Activated naive CD4-positive, alpha-beta T cell treated with anti-CD3 and anti-CD28 coated beads for 36 hours (primary cell): Measurements from ENCODE around the gene MGAT4A. TPM values are rescaled to one million over a fixed set of nuclear protein-coding genes. Genes with fewer than 3 reads are reported as not detected.
"Not testable (repeated sequence)": the region's sequence is repeated elsewhere in the genome, so short reads cannot be mapped to it uniquely, and the experiment has no call there.

Source experiments
- CTCF ChIA-PET: fragments of 350-600 bp; sonication (Branson Sonifier 250); formaldehyde crosslinking; loops from one replicate; lab custom pipeline; 2021; ENCODE audit warnings: antibody characterized with exemption; lab: Charles Lee
- DNase-seq: peaks from one replicate; pipeline ENCODE4 v3.0.0-alpha.2; 2020
- H3K27ac Mint-ChIP-seq: one replicate; pipeline ENCODE4 v1.8.0; 2021; ENCODE audit warnings: mild to moderate bottlenecking, mixed read lengths
- H3K27me3 Mint-ChIP-seq: one replicate; pipeline ENCODE4 v1.8.0; 2021; ENCODE audit warnings: low read depth, mixed read lengths
- H3K36me3 Mint-ChIP-seq: one replicate; pipeline ENCODE4 v1.8.0; 2021; ENCODE audit warnings: low read depth, mixed read lengths
- H3K4me1 Mint-ChIP-seq: one replicate; pipeline ENCODE4 v1.8.0; 2021; ENCODE audit warnings: low read depth, mixed read lengths
- H3K4me3 Mint-ChIP-seq: one replicate; pipeline ENCODE4 v1.8.0; 2021; ENCODE audit warnings: mild to moderate bottlenecking, moderate library complexity, mixed read lengths
- H3K9me3 Mint-ChIP-seq: one replicate; pipeline ENCODE4 v1.8.0; 2021; ENCODE audit warnings: mixed read lengths
- intact Hi-C: fragments of 100-400 bp; cut with micrococcal nuclease; formaldehyde crosslinking; loops from one replicate; pipeline ENCODE4 v1.15.1; 2023
- total RNA-seq, 2 experiments: library from RNA; stranded (reverse); gene quantifications; one replicate each; pipeline ENCODE4 v1.2.3, GENCODE V29; 2021

Gene MGAT4A
- total RNA-seq, 2 experiments from 2014 or later = 85.5 to 87.5 TPM

DNA sequence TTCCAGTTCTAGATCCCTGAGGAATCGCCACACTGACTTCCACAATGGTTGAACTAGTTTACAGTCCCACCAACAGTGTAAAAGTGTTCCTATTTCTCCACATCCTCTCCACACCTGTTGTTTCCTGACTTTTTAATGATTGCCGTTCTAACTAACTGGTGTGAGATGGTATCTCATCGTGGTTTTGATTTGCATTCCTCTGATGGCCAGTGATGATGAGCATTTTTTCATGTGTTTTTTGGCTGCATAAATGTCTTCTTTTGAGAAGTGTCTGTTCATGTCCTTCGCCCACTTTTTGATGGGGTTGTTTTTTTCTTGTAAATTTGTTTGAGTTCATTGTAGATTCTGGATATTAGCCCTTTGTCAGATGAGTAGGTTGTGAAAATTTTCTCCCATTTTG is 136.3 kb downstream of the MGAT4A start:
- H3K4me1 Mint-ChIP-seq = peaks cover 16% of the 10 kb centered on the region

DNA sequence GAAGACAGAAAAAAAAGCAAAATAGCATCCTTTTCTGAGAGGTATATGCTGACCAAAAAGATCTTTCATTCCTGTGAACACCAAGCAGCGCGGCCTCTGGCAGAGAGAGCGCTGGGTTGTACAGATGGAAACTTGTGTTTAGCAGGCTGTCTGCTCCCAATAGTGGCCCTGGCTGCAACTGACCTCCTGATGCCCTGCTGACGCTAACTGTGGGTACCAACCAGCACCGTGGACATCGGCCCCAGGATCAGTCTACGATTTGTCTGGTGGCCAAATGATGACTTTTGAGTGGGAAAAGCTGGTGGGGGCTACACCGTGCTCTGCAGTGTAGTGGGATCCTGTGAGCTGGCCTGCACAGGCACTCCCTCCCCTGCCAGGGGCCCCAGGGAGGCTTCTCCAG is 138.4 kb downstream of the MGAT4A start:
- Mint-ChIP-seq H3K9me3 (peaks cover 7% of the 10 kb centered on the region), H3K36me3 (peaks cover 31% of the 10 kb centered on the region), H3K4me3 (no peak overlapping the region), H3K27ac (no peak overlapping the region), H3K4me1 (peaks cover 16% of the 10 kb centered on the region), H3K27me3 (no peaks in the 10 kb centered on the region)
- intact Hi-C loops = no loop called here
- CTCF ChIA-PET = interaction anchor here (0.5 kb wide), 1 partner anchor 245 kb away, joined by 5 read pairs; no protein-coding TSS in a partner anchor
- no peak for DNase-seq

More for the DNA sequence above, 136.3 kb downstream of the MGAT4A start:
- H3K27ac Mint-ChIP-seq, H3K4me3 Mint-ChIP-seq, DNase-seq, H3K27me3 Mint-ChIP-seq, H3K9me3 Mint-ChIP-seq, intact Hi-C loops, CTCF ChIA-PET: not testable (repeated sequence)
- H3K36me3 Mint-ChIP-seq = peaks cover 42% of the 10 kb centered on the region

DNA sequence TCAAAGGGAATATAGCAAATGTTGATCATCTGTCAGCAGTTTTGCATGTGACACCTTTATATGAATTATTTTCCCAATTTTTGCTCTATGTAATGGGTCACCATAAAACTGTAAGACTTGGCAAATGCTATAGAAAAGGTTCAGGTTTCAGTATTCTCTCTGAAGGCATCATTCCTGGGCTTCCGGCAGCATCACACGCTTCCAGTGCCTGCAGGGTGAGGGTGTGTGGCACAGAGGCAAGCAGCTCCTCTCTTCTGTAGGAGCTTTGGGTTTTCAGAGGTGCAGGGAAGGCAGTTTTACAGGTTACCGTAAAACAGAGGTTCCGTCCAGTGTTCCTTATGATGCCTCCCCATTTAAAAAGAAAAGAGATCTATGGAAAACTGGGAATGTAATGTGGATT is 141.4 kb downstream of the MGAT4A start:
- H3K27ac Mint-ChIP-seq = no peak overlapping the region
- peaks cover 22% of the 10 kb centered on the region for H3K36me3 Mint-ChIP-seq
- H3K4me3 Mint-ChIP-seq = no peak overlapping the region
- H3K9me3 Mint-ChIP-seq = peaks cover 7% of the 10 kb centered on the region
- CTCF ChIA-PET = no interaction called here
- peaks cover 12% of the 10 kb centered on the region for H3K4me1 Mint-ChIP-seq
- intact Hi-C loops = loop anchor here (5.0 kb wide), 1 partner anchor 248 kb away; no protein-coding TSS in a partner anchor
- DNase-seq = no peak
- no peaks in the 10 kb centered on the region for H3K27me3 Mint-ChIP-seq

DNA sequence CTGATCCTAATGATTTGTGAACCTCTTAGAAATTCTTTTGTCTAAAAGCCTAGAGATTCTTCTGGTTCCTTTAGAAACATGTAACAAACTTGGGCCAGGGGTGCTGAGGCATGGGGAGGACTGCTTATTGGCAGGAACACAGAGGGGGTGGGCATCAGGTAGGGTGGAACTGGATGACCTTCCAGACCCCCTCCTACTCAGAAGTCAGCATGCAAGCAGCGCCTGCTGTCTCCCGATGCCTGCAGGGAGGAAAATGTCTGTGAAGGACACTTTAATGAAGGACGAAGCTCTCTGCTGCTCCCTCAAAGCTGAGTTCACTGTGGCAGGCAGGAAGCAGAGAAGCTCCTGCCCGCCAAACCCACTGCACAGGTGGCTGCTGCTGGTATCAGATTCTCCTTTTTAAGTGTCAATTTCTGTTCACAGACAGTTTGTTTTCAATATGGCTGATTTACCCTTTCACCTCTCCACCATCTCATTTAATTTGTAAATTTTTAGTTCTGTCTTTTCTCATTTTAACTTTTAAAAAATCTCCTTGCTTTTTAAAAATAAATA is 142.0 kb downstream of the MGAT4A start:
- no peak overlapping the region for H3K4me3 Mint-ChIP-seq
- H3K36me3 Mint-ChIP-seq = peaks cover 18% of the 10 kb centered on the region
- CTCF ChIA-PET = no interaction called here
- DNase-seq = no peak
- peaks cover 12% of the 10 kb centered on the region for H3K4me1 Mint-ChIP-seq
- no peak overlapping the region for H3K27ac Mint-ChIP-seq
- H3K27me3 Mint-ChIP-seq = no peaks in the 10 kb centered on the region
- H3K9me3 Mint-ChIP-seq = peaks cover 5% of the 10 kb centered on the region
- intact Hi-C loops = loop anchor here (5.0 kb wide), 1 partner anchor 248 kb away; no protein-coding TSS in a partner anchor

DNA sequence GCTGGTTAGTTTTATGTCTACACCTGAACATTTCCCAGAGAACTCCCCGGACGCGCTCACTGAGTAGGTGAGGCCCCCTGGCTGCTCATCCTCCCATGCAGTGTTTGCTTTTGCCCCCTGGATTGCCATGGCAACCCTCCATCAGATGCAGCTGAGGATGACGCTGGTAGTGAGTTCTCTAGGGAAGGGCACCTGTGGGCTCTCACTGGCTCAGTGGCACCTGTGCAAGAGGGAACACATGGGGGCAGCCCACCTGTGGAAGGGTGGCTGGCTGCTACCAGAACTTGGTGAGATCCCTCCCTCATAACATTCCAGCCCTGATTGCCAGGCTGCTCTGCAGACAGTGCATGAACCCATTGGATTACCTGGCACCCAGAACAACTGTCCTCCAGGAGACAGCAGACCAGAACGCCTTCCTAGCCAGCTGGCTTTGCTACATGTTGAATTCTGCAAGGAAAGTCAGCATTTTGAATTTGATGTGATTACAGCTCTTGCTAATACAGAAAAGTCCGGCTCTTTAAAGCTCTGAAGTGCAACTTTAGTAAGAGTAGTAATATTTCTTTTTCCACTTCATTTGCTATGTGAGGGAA is 144.3 kb downstream of the MGAT4A start:
- H3K27ac Mint-ChIP-seq = no peak overlapping the region

DNA sequence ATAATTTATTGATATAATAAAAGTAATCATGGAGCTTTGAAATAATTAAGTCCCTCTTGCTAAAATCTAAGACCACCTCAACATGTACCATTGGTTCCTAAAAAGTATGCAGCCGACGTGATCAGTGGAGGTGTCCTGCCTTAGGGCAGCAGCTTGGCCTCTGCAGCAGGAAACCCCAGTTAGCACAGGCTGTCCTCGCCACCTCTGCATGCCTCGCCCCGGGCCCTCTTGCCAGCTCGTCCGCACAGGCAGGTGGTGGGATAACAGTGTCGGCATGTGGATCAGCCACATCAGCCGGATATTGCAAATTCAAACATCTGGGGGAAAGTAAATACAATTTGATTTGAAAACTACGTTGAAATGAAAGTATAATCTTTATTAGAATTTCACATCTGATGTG is 145.5 kb downstream of the MGAT4A start:
- Mint-ChIP-seq H3K9me3 (no peaks in the 10 kb centered on the region), H3K36me3 (peaks cover 6% of the 10 kb centered on the region), H3K27ac (no peak overlapping the region), H3K4me3 (no peak overlapping the region), H3K27me3 (no peaks in the 10 kb centered on the region), H3K4me1 (peaks cover 7% of the 10 kb centered on the region)
- CTCF ChIA-PET = interaction anchor here (0.8 to 1.2 kb wide), 2 partner anchors 201 to 252 kb away, joined by 3 read pairs; no protein-coding TSS in a partner anchor
- intact Hi-C loops = loop anchor here (5.0 kb wide), 1 partner anchor 252 kb away; no protein-coding TSS in a partner anchor
- no peak for DNase-seq

More for the DNA sequence above, 144.3 kb downstream of the MGAT4A start:
- Mint-ChIP-seq H3K36me3 (peaks cover 8% of the 10 kb centered on the region), H3K9me3 (no peaks in the 10 kb centered on the region), H3K4me3 (no peak overlapping the region), H3K4me1 (peaks cover 12% of the 10 kb centered on the region), H3K27me3 (no peaks in the 10 kb centered on the region)
- intact Hi-C loops = loop anchor here (5.0 kb wide), 1 partner anchor 251 kb away; no protein-coding TSS in a partner anchor
- CTCF ChIA-PET = interaction anchor here (1.3 kb wide), 1 partner anchor 18 kb away, joined by 5 read pairs; no protein-coding TSS in a partner anchor
- no peak for DNase-seq

DNA sequence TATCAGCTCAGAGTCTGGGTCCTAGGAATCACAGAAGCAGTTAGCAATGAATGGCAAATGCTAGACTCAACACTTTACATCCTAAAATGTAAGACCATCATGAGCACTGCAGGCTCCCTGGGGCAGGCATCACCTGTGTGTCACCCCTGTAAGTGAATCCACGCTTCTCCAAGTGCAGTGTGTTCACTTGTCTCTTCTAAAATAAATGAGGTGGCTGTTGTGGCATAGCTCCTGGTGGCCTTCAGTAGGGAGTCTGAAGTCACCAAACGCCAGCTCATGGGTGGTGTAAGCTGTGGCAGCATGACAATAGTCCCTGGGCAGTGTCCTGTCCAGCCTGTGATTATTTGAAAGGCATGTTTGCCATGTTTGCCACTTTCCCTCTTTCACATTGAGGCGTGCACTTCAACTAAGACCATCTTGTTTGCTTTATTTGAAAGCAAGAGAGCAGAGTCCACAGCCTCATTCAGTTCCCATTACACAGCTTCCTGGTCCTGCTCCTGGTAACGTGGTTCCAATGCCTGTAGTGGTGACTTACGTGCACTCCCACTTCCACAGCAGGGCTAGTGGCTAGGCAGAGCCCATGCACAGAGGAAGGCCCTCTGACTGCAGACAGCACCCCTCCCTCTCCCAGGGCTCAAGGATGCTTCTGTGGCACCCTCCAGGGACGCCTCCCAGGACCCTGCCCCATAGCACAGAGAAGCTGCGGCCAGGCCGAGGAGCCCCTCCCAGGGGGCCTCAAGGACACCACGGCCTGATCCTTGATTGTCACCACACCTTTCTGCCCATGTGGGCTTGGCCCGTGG is 146.9 kb downstream of the MGAT4A start:
- CTCF ChIA-PET = no interaction called here
- Mint-ChIP-seq H3K27me3 (no peaks in the 10 kb centered on the region), H3K36me3 (peaks cover 6% of the 10 kb centered on the region), H3K4me1 (peaks cover 4% of the 10 kb centered on the region), H3K27ac (no peak overlapping the region), H3K4me3 (no peak overlapping the region), H3K9me3 (no peaks in the 10 kb centered on the region)
- intact Hi-C loops = no loop called here
- DNase-seq = no peak

DNA sequence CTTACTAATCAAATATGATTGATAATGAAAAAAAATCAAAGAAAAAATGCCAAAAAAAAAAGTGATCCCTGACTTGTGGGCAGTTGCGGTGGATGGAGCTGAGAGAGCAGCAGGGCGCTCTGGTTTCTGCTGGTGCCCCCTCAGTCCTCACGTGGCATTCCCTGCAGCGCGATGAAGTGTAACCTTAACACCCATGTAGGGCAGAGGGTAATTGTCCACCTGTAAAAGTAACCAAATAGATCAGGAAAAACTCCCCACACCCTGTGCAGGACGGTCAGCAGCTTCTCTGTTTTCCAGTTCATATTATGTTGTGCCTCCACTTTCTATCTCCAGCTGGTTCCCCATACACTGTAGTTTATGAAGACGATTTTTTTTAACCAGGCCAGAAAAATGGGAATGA is 147.7 kb downstream of the MGAT4A start:
- H3K27ac Mint-ChIP-seq = no peak overlapping the region
- H3K9me3 Mint-ChIP-seq = no peaks in the 10 kb centered on the region
- no peak for DNase-seq
- H3K4me1 Mint-ChIP-seq = no peaks in the 10 kb centered on the region
- intact Hi-C loops = no loop called here
- H3K4me3 Mint-ChIP-seq = no peak overlapping the region
- H3K36me3 Mint-ChIP-seq = peaks cover 6% of the 10 kb centered on the region
- no peaks in the 10 kb centered on the region for H3K27me3 Mint-ChIP-seq
- CTCF ChIA-PET = no interaction called here

DNA sequence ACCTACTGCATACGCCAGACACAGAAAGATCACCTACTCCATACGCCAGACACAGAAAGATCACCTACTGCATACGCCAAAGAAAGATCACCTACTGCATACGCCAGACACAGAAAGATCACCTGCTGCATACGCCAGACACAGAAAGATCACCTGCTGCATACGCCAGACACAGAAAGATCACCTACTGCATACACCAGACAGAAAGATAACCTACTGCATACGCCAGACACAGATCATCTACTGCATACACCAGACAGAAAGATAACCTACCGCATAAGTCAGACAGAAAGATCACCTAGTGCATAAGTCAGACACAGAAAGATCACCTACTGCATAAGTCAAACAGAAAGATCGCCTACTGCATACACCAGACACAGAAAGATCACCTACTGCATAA is 148.4 kb downstream of the MGAT4A start:
- no peak overlapping the region for H3K4me3 Mint-ChIP-seq
- no peaks in the 10 kb centered on the region for H3K27me3 Mint-ChIP-seq
- H3K9me3 Mint-ChIP-seq = no peaks in the 10 kb centered on the region
- intact Hi-C loops = no loop called here
- no peak overlapping the region for H3K27ac Mint-ChIP-seq
- H3K4me1 Mint-ChIP-seq = no peaks in the 10 kb centered on the region
- peaks cover 8% of the 10 kb centered on the region for H3K36me3 Mint-ChIP-seq
- no peak for DNase-seq
- CTCF ChIA-PET = no interaction called here

DNA sequence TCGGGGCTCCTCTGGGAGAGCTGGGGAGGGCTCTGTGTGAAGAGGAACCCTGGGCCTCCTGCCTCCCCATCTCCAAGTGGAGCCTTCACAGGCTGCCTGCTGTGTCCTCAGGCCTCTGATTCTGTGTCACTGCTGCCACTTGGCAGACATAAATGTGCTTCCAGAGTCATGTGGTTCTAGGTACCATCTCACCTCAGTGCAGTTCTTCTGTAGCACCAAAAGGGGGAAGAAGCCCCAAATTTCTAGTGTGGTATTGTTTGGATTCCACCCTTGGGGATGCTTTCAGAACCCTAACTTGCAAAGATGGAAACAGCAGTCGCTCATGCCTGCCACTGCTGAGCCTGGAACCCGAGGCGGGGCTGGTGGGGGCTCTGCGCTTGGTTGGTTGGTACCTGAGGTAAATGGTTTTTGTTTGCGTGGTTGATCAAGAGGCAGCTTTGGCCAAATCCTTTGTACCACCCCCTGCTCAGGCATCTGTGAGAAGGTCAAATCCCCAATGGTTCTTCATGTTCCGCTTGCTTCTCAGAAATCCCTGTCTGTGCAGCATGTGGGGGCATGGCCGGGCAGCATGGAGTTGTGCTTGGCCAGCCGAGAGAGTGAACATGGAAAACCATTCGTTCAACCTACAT is 150.2 kb downstream of the MGAT4A start:
- Mint-ChIP-seq H3K4me1 (no peaks in the 10 kb centered on the region), H3K36me3 (peaks cover 2% of the 10 kb centered on the region), H3K27me3 (no peaks in the 10 kb centered on the region), H3K27ac (no peak overlapping the region), H3K4me3 (no peak overlapping the region), H3K9me3 (no peaks in the 10 kb centered on the region)
- DNase-seq = no peak
- intact Hi-C loops = no loop called here
- CTCF ChIA-PET = interaction anchor here (0.5 to 1.4 kb wide), 2 partner anchors 168 to 356 kb away, joined by 3 to 7 read pairs; no protein-coding TSS in a partner anchor

DNA sequence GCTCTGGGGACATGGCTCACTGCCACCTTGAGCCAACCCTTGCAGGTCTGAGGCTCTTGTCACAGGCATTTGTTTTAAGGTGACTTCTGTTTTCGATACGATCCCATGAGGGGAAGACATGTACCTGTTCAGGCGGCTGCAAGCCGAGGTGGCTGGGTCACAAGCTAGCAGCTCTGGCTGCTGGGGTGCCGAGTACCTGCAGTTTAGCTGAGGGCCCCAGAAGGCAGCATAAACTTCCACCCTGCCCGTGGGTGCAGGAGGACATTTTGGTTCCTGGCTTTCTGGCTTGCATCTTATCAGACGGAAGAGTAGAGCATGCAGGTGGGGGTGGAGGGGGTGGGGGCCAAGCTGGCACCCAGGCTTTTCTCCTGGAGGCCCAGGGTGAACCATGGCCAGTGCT is 151.0 kb downstream of the MGAT4A start:
- DNase-seq = no peak
- H3K4me3 Mint-ChIP-seq = no peak overlapping the region
- H3K36me3 Mint-ChIP-seq = peaks cover 2% of the 10 kb centered on the region
- no peaks in the 10 kb centered on the region for H3K9me3 Mint-ChIP-seq
- intact Hi-C loops = no loop called here
- CTCF ChIA-PET = interaction anchor here (1.4 kb wide), 1 partner anchor 167 kb away, joined by 7 read pairs; no protein-coding TSS in a partner anchor
- no peaks in the 10 kb centered on the region for H3K4me1 Mint-ChIP-seq
- H3K27ac Mint-ChIP-seq = no peak overlapping the region
- no peaks in the 10 kb centered on the region for H3K27me3 Mint-ChIP-seq

DNA sequence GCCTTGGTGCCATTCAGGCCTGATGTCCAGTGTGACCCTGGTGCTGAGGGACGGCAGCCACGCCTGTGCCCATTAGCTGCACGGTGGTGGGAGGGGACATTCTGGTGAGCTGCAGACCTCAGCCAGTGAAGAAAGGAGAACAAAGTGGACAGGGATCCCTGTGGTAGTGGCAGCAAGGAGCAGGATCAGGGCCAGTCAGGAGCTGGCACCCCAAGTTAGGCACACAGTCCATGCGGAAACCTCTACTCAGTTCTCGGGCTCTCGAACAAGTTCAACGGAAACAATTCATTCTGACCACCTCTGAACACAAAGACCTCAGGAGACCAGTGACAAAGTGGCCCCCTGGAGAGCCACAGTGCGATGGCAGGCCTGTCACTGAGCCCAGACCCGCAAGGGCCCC is 152.7 kb downstream of the MGAT4A start:
- Mint-ChIP-seq H3K4me3 (no peak overlapping the region), H3K4me1 (no peaks in the 10 kb centered on the region), H3K27me3 (no peaks in the 10 kb centered on the region), H3K9me3 (no peaks in the 10 kb centered on the region), H3K27ac (no peak overlapping the region), H3K36me3 (peaks cover 4% of the 10 kb centered on the region)
- intact Hi-C loops = no loop called here
- CTCF ChIA-PET = interaction anchor here (1.2 kb wide), 1 partner anchor 166 kb away, joined by 3 read pairs; no protein-coding TSS in a partner anchor
- DNase-seq = no peak
